Renal cortex interstitium (tissue), 11 donors: ENCODE data around the gene RECQL5. TPM values are rescaled to one million over a fixed set of nuclear protein-coding genes. Genes with fewer than 3 reads are reported as not detected.

Experiments
- DNase-seq, 11 donors: peaks; one replicate each; pipeline ENCODE4 v3.0.0-alpha.2; 2013; ENCODE audit warnings: low read depth in 9 of 11, low spot score in 4 of 11; ENCODE audit errors: extremely low read depth in 1 of 11
- polyA plus RNA-seq, 3 donors: library from polyadenylated mRNA; unstranded; fragments of 120-200 nt; gene quantifications; one replicate each; pipeline ENCODE4 v1.2.1, GENCODE V29; 2013; ENCODE audit not compliant: insufficient read length in 3 of 3

RECQL5 gene
- polyA plus RNA-seq, 3 donors, result 34.6 to 52.3 (median 44.1) TPM

DNA sequence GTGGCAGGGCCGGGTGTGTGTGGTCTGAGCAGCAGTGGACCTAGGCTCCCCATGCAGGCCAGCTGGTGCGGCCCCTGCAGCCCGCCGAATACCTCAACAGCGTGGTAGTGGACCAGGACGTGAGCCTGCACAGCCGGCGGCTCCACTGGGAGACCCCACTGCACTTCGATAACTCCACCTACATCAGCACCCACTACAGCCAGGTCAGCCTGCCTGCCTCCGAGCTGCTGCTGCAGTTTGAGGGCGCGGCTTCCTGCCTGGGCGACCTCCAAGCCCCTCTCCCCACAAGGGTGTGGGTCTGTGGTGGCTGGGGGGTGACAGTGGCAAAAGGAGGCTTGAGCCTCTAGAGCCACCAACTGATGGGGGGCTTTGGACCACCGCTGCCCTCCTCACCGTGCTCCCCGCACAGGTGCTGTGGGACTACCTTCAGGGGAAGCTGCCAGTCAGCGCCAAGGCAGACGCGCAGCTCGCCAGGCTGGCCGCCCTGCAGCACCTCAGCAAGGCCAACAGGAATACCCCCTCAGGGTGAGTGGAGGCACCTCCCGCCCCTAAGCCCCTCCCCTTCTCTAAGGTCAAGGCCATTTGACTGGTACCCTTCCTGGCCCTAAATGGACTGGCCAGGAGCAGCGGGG, 42.1 kb downstream of the RECQL5 start:
- DNase-seq, result no peak

DNA sequence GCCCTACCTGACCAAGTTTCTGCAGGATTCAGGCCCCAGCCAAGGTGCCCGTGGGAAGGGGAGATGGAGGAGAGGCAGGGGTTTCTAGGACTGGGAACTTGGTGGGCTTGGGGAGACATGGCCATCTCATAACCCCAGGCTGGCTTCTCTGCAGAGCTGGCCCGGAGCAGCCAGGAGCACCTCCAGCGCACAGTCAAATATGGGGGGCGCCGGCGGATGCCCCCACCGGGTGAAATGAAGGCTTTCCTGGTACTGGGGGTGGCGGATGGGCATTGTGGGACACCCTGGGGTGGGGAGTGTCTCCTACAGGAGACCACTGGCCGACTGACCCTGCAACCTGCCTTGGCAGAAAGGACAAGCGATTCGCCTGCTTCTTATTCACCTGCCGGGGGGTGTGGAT, 42.9 kb downstream of the RECQL5 start:
- no peak for DNase-seq

DNA sequence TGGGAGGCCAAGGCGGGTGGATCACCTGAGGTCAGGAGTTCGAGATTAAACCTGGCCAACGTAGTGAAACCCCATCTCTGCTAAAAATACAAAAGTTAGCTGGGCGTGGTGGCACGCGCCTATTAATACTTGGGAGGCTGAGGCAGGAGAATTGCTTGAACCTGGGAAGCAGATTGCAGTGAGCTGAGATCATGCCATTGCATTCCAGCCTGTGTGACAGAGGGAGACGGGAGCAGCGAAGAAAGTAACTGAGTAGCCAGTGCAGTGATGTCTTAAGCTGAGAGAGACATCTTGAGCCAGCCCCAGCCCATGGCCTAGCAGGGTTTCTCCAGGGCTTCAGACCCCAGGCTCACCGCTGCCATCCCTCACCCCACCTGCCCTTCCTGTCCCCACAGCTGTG, 43.6 kb downstream of the RECQL5 start:
- no peak for DNase-seq

DNA sequence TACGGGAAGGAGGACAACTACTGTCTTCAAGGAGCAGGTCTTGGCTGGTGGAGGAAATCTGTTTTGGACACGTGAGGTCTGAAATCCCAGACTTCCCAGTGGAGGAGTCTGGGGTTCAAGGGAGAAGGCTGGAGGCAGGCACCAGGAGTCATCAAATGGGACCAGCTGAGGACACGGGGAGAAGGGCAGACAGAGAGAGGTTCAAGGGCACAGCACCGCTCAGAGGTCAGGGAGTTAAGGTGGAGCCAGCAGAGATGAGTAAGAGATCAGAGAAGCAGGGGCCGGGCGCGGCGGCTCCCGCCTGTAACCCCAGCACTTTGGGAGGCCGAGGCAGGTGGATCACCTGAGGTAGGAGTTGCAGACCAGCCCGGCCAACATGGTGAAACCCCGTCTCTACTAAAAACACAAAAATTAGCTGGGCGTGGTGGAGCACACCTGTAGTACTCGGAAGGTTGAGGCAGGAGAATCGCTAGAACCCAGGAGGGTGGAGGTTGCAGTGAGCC, 44.1 kb downstream of the RECQL5 start:
- DNase-seq, result no peak

DNA sequence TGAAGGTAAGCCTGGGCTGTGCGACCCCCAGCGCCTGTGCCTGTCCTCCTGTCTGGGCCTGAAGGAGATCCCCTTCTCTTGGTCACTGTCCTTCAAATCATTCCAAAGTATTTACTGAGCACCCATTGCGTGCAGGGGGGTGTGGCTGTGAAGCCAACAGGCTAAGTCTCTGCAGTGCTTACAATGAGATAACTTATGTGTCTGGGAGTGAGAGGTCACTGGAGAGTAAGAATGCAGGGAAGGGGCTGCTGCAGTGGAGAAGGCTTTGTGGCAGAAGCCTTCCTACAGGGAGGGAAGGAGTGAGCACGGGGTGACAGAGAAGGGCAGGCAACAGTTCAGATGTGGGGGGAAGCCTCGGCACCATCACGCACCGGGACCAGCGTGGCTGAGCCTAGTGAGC, 44.9 kb downstream of the RECQL5 start:
- no peak for DNase-seq

DNA sequence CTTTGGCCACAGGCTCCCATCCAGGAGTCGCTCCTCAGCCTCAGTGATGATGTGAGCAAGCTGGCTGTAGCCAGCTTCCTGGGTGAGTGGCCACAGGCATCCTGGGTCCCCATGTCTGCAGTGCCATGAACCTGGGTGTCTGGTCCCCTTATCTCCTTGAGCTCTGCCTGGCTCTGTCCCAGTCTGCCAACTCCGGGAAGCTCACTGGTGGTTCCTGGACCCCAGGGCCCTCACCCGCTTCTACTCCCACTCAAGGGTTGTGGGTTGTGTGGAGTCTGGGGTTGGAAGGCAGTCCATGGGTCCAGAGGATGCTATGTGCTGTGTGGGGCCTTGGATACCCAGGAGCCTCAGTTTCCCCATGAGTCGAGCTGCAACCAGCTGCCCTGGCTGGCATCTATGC, 45.5 kb downstream of the RECQL5 start:
- DNase-seq, result no peak

DNA sequence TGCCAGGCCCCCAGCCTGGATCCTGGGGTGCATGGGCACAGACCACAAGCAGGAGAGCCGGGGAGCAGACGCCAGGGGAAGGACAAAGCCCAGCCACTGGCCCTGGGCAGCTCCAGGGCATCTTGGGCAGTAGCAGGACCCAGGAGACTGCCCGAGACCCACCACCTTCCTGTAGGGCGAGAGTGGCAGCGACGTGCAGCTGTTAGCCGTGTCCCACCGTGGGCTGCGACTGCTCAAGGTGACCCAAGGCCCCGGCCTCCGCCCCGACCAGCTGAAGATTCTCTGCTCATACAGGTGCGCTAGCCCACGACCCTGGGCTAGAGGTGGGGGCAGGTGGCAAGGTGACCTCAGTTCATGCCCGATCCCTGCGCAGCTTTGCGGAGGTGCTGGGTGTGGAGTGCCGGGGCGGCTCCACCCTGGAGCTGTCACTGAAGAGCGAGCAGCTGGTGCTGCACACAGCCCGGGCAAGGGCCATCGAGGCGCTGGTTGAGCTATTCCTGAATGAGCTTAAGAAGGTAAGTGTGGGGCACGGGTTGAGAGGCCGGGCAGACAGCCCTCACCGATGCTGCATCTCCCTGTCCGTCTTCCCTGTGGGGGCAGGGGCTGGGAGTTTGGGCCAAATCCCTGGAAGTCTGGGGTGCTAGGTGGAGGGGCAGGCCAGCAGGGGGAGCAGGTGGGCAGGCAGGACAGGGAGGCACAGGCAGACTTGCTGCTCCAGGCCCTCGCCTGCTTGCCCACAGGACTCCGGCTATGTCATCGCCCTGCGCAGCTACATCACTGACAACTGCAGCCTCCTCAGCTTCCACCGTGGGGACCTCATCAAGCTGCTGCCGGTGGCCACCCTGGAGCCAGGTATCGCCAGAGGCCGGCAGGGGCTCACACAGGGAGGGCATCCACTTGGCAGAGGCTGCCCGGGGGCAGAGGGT, 47.2 kb downstream of the RECQL5 start:
- DNase-seq, result no peak

DNA sequence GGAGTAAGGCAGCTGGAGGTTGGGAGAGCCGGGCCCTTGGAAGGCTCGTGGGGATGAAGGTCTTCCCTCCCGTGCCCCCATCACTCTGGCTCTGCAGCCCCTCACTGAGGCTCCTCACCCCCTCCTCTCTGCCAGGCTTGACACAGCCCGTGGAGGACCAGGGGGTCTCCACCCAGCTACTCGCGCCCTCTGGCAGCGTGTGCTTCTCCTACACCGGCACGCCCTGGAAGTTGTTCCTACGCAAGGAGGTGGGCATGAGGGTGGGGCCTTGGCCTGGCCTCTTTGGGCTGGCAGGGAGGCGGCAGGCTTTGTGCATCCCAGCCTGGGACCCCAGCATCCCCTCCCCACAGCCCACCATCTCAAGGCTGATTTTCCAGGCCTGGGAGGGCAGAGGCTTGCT, 49.3 kb downstream of the RECQL5 start:
- no peak for DNase-seq

DNA sequence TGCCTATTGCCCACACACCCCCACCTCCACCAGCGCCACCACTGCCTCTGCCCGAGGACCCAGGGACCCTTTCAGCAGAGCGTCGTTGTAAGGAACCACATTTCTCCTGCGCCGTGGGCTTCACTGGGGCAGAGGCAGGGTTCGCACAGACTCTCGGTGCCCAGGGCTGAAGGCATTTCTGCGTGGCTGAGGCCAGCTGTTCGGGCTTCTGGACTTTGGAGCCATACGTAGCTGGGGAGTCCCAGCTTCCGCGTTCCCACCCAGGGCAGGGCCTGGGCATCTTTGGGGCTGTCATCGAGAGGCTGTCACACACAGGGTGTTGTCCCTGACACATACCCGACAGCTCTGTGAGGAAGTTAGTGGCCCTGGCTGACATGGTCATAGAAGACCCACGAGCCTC, 49.7 kb downstream of the RECQL5 start:
- no peak for DNase-seq

DNA sequence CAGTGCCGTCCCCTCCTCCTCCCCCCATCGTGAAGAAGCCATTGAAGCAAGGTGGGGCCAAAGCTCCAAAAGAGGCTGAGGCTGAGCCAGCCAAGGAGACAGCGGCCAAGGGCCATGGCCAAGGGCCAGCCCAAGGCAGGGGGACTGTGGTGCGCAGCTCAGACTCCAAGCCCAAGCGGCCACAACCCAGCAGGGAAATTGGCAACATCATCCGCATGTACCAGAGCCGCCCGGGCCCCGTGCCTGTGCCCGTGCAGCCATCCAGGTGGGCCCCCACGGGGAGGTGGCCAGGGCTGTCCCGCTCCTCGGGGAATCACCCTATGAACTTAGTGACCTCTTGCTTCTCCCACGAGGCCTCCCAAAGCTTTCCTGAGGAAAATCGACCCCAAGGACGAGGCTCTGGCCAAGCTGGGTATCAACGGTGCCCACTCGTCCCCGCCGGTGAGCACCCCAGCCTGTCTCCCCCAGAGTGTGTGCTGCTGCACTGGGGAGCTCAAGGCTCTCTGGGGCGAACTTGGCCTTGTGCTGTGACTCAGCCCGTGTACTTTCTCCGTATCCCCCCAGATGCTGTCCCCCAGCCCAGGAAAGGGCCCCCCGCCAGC, 50.3 kb downstream of the RECQL5 start:
- no peak for DNase-seq

DNA sequence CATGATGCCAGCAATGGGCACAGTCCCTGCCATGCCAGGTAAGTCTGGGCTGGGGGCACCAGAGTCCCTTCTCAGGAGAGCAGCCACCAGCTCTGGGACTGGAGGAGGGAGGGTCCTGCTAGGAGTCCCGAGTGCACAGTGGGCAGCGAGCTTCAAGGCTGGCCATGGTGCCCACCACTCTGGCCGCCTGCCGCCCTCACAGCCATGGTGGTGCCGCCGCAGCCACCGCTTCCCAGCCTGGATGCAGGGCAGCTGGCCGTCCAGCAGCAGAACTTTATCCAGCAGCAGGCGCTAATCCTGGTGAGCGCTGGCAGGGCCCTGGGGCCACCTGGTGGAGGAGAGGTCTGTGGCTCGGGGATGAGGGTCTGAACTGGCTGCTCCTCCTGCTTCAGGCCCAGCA, 51.7 kb downstream of the RECQL5 start:
- no peak for DNase-seq

DNA sequence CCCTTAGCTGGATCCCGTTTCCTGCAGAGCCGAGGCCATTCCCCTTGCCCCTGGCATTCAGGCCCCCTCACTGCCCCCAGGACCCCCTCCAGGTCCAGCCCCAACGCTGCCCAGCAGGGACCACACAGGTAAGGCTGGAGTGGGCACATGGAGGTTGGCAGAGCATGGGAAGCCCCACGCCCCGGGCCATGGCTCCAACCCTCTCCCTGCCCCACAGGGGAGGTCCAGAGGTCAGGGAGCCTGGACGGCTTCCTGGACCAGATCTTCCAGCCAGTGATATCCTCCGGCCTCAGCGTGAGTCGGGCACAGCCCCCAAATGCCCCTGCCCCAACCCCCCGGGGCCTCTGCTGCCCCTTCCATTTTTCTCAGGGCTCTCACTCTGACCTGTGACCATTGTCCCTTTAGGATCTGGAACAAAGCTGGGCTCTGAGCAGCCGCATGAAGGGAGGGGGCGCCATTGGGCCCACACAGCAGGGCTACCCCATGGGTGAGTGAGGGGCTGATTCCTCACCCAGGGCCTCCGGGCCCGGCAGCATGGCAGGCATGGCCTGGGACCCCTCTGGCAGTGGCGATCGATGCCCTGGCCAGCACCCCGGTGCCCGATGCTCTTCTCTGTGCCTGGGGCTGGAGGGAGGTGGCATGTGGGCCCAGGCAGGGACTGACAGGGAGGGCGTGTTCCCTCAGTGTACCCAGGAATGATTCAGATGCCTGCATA, 52.2 kb downstream of the RECQL5 start:
- DNase-seq, result no peak

DNA sequence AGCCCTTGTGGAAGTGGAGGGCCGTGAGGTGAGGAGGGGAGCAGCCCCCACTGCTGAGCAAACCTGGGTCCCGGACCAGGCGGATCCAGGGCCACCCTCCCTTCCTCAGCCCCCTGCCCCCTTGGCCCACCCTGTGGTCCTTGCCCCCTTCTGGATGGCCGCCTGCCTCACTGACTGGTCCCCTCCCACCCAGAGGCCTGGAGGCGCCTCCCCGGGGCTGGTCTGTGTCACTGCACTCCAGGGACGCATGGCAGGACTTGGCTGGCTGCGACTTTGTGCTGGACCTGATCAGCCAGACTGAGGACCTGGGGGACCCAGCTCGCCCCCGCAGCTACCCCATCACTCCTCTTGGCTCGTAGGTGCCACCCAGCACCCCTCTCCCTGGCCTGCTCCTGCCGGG, 52.9 kb downstream of the RECQL5 start:
- DNase-seq, result no peak

DNA sequence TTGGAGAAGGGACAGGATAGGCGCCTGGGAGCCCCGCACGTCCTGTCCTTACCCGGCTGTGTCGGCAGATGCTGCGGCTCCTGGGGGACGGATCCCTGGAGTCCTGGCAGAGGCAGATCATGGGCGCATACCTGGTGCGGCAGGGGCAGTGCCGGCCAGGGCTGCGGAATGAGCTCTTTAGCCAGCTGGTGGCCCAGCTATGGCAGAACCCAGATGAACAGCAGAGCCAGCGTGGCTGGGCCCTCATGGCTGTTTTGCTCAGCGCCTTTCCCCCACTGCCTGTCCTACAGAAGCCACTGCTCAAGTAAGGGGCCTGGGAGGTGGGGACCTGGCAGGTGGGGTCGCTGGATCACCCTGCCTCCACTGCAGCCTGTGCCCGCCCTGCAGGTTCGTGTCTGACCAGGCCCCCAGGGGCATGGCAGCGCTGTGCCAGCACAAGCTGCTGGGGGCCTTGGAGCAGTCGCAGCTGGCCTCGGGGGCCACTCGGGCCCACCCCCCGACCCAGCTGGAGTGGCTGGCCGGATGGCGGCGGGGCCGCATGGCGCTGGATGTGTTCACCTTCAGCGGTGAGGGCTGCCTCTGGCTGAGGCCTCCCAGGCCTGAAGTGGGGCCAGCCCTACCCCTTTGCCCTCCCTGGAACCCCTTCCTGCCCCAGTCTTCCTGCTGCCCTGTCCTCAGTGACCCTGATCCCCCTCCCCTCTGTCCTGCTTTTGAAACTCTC, 53.9 kb downstream of the RECQL5 start:
- no peak for DNase-seq

DNA sequence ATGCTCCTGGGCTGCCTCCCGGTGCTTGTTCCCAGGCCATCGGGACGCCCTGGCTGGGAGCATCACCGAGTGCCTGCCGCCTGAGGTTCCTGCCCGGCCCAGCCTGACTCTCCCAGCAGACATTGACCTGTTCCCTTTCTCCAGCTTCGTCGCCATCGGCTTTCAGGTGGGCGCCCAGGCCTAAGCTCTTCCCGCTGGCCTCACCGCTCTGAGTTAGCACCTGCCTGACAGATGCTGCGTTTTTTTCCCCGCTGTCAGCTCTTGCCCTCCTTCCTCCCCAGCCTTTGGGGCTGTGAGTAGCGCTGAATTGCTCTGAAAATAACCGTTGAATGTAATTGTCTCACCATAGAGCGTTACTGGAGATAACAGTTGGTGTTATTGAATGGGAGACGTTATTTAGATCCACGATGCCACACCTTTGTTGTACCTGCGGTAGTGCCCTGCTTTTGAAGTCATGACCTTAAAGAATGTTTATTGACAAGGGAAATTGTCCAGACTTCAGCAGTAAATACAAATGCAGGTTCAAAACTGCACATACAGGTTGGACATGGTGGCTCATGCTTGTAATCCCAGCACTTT, 55.0 kb downstream of the RECQL5 start:
- DNase-seq, result no peak

DNA sequence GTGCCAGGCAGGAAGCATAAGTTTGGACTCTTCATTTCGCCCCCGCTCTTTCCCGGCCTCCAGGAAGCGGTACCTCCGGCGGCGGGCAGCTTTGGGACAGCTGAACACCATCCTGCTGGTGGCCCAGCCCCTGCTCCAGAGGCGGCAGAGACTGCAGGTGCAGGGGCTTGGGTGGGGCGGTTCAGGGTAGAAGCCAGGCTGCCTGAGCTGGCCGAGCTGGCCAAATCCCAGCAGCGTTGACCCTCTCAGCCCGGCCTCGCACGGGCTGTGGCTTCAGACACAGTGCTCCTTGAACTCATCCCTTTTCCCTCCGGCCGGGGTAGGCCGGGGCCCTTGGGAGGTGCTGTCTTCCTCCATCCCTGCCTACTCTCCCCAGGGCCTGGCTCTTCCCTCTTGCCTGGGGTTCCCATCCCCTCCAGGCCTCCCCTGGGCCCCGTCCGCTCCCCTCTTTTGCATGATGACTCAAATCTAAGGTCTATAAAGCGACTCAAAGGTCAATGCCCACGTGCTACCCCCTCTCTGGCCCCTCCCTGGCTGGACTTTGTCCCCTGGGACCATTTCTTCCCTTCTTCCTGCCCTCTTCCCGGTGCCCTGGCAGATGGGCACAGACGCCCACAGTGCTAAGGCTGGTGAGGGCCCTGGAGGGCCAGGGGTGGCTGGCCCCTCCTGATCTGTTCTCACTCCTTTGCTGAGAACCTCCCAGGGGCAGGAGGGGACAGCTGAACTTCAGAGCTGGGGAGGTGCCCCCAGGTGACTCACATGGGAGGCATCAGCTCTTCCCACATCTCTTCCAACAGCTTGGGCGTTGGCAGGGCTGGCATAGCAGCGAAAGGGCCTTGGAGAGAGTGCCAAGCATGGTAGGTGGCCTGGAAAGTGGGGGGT, 56.6 kb downstream of the RECQL5 start:
- no peak for DNase-seq

DNA sequence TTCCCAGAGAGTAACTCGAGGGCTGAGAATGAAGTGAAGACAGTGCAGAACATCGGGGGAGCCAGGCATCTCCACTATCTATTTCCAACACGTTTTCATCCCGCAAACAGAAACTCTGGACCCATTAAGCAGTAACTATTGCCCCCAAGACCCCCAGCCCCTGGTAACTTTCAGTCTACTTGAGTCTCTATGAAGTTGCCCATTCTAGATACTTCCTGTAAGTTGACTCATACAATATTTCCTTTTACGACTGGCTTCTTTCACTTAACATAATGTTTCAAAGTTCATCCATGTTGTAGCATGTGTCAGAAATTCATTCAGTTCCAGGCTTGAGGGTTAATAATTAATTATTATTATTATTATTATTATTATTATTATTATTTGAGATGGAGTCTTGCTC, 59.9 kb downstream of the RECQL5 start:
- DNase-seq, result no peak

DNA sequence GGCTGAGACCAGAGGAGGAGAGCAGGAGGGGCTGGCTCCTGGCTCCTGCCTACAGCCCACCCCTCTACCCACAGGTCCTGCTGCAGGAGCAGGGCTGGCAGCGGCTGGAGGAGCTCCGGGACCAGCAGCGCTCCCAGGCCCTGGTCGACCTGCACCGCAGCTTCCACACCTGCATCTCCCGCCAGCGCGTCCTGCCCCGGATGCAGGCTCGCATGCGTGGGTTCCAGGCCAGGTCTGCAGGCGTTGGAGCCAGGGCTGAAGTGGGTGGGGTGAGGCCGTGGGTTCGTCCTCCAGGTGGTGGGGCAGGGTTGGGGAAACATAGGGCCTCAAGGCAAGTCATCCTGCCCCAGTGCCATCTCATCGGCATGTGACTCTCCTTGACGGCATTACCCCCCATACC, 61.2 kb downstream of the RECQL5 start:
- no peak for DNase-seq
